ENCODE results near the gene YBX1.

YBX1 gene

DNA sequence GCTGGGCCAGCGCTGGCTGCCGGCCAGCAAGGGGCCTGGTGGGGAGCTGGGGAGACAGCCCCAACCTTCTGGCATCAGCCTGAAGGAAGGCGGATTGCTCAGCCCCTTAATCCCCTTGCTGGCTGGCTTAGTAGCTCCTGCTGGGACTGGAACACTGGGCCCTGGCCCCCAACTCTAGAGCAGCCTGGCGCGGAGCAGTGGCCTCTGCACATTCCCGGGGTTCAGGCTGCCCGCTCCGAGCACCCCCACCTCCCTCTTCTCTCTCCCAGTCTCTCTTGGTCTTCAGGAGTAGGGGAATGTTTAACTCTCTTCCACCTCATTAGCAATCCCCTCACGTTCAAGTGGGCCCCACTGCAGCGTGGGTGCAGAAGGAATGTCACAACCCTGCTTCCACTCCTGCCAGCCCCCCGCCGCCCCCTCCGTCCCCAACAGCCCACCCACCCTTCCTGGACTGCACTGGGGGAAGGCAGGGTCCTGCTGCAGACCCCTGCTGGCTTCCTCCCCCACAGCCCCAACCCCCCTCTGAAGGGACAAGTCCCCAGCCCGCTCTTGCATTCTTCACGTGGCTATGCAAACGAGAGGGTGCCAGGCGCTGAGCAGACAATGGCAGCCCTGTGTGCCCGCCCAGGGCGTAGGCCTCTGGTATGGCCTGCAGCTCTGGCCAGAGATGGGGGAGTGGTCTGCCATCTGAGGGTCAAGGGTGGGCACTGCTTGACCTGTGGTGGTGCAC, 58.8 kb downstream of the YBX1 start:
- peaks cover 7% of the 10 kb centered on the region for H3K36me3 ChIP-seq (ENCODE audit: insufficient read depth, low read length)
- no peaks in the 10 kb centered on the region for H3K9me3 ChIP-seq (ENCODE audit: low read length)
- H3K4me3 ChIP-seq (ENCODE audit: low read length) = no peak overlapping the region
- H2AFZ ChIP-seq (ENCODE audit: low read depth, low read length) = no peak overlapping the region
- H3K27me3 ChIP-seq (ENCODE audit: insufficient read depth, low read length) = no peaks in the 10 kb centered on the region
- peaks cover 15% of the 10 kb centered on the region for H3K4me1 ChIP-seq (ENCODE audit: insufficient read depth, low read length)

DNA sequence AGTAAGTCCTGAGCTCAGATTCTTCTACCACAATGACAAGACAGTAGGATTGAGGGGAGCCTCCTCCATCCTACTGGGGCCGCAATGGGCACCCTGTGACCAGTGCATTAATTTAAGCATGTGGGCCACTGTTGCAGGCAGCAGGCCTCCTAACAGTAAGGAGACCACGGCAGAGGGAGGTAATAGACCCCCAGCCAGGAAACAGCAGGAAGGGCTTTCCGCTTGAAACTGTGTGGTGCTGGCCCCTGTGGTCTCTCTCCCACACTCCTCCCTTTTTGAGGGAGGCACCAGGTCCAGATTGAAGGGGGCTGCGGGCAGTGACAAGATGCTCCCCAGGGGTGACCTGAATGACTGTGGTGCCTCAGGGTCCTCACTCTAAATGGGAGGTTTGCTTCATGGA, 59.5 kb downstream of the YBX1 start:
- peaks cover 14% of the 10 kb centered on the region for H3K36me3 ChIP-seq (ENCODE audit: insufficient read depth, low read length)
- H2AFZ ChIP-seq (ENCODE audit: low read depth, low read length) = no peak overlapping the region
- H3K9me3 ChIP-seq (ENCODE audit: low read length) = no peaks in the 10 kb centered on the region
- H3K4me3 ChIP-seq (ENCODE audit: low read length) = no peak overlapping the region
- H3K27me3 ChIP-seq (ENCODE audit: insufficient read depth, low read length) = no peaks in the 10 kb centered on the region
- H3K4me1 ChIP-seq (ENCODE audit: insufficient read depth, low read length) = peaks cover 15% of the 10 kb centered on the region

DNA sequence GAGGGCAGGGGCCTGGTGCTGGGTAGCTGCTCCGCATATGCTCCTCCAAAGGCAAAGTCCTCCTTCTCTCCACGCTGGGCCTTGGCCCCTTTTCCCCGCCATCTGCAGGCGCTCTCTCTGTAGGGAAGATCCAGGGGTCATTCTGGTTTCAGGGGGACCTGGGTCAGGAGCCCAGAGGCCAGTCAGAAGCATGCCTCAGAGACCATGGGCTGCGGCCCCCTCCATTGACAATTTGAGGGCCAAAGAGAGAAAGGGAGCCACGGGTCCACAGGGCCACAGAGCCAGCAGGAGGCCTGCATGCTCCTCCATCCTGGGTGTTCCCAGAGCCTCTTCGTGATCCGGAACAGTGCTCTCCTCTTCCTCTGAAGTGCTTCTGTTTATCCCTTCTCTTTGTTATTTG, 59.9 kb downstream of the YBX1 start:
- Histone ChIP-seq H2AFZ (ENCODE audit: low read depth, low read length) (no peak overlapping the region), H3K9me3 (ENCODE audit: low read length) (no peaks in the 10 kb centered on the region), H3K4me3 (ENCODE audit: low read length) (no peak overlapping the region), H3K27me3 (ENCODE audit: insufficient read depth, low read length) (no peaks in the 10 kb centered on the region), H3K4me1 (ENCODE audit: insufficient read depth, low read length) (peaks cover 15% of the 10 kb centered on the region), H3K36me3 (ENCODE audit: insufficient read depth, low read length) (peaks cover 18% of the 10 kb centered on the region)

DNA sequence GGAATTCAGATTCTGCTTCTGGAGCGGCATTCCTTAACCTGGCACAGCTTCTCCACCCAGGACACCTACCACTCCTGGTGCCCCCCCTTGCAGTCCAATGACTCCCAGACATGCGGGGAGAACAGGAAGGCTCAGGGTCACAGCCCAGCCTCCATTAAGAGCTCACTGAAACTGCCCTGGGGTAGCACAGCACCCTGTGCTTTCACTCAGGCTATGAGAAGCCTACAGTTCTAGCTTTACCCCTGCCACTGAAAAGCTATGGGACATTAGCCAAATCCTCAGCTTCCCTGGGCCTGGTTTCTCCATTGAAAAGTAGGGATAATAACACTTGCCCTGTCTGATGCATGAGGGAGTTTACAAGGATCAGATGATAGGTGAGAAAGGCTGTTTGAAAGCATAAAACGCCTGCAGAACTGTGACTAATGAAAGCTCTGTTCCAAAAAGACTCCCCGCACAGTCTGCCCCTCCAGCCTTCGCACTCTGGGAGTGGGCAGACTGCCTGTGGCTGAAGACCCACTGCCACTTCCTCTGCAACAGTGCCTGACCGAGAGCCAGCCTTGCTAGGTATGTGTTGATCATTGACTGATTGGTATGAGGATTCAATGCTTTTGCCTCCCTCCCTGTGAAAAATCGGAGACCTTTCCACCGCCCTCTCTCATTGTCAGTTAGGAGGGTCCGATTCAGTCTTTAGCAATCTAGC, 60.5 kb downstream of the YBX1 start:
- Histone ChIP-seq H3K9me3 (ENCODE audit: low read length) (no peaks in the 10 kb centered on the region), H2AFZ (ENCODE audit: low read depth, low read length) (no peak overlapping the region), H3K27me3 (ENCODE audit: insufficient read depth, low read length) (no peaks in the 10 kb centered on the region), H3K4me3 (ENCODE audit: low read length) (no peak overlapping the region), H3K36me3 (ENCODE audit: insufficient read depth, low read length) (peaks cover 24% of the 10 kb centered on the region), H3K4me1 (ENCODE audit: insufficient read depth, low read length) (peaks cover 15% of the 10 kb centered on the region)

DNA sequence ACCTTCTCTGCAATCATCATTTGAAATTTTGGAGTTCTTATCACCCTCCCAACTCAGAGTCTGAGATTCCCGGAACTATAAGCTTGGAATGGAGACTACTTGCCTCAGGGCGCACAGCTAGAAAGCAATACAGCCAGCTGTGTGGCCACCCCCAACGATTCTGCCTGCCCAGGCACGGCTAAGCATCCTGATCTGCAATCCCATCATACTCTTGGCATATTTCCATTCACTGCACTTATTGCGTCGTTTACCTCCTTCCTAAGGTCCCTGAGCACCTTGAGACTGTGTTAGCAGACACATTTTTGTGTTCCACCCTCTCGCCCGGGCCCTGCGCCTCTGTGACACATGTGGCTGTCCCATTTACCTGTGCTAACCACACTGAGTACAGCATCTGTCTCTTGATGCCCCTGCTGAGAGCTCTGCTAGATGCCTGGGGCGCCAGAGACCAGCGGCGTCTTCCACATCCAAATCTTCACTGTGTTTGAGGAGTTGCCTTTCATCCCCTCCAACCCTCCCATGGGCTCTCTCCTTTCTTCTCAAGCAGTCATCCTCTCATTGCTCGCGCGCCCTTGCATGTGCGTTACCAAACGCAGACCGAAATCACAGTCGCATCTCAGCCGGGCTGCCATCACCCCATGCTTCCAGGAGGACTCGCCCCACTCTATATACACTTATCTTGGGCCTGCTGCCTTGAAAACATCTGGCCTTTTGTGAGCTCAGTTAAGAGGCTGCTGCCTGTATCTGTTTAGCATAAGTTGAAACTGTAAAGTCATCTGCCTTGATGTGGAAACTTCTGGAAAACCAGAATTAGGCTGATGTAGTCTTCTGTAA, 61.3 kb downstream of the YBX1 start:
- H3K36me3 ChIP-seq (ENCODE audit: insufficient read depth, low read length) = peaks cover 32% of the 10 kb centered on the region
- H2AFZ ChIP-seq (ENCODE audit: low read depth, low read length) = no peak overlapping the region
- peaks cover 15% of the 10 kb centered on the region for H3K4me1 ChIP-seq (ENCODE audit: insufficient read depth, low read length)

DNA sequence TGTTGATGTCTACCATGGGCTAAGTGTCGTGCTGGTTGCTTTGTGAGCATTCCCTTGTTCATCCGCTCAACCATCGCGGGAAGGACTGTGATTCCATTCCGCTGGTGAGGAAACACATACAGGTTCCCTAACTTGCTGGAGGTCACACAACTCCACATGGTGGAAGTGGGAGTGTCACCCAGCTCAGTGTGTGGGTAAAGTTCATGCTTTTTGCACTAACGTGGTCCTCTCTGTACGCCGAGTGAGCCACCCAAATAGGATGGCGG, 61.9 kb downstream of the YBX1 start:
- no peak overlapping the region for H2AFZ ChIP-seq (ENCODE audit: low read depth, low read length)
- H3K9me3 ChIP-seq (ENCODE audit: low read length) = no peaks in the 10 kb centered on the region
- peaks cover 15% of the 10 kb centered on the region for H3K4me1 ChIP-seq (ENCODE audit: insufficient read depth, low read length)
- H3K36me3 ChIP-seq (ENCODE audit: insufficient read depth, low read length) = peaks cover 38% of the 10 kb centered on the region
- H3K4me3 ChIP-seq (ENCODE audit: low read length) = no peak overlapping the region
- no peaks in the 10 kb centered on the region for H3K27me3 ChIP-seq (ENCODE audit: insufficient read depth, low read length)

More for the DNA sequence above, 61.3 kb downstream of the YBX1 start:
- H3K27me3 ChIP-seq (ENCODE audit: insufficient read depth, low read length) = no peaks in the 10 kb centered on the region
- no peaks in the 10 kb centered on the region for H3K9me3 ChIP-seq (ENCODE audit: low read length)
- H3K4me3 ChIP-seq (ENCODE audit: low read length) = no peak overlapping the region

DNA sequence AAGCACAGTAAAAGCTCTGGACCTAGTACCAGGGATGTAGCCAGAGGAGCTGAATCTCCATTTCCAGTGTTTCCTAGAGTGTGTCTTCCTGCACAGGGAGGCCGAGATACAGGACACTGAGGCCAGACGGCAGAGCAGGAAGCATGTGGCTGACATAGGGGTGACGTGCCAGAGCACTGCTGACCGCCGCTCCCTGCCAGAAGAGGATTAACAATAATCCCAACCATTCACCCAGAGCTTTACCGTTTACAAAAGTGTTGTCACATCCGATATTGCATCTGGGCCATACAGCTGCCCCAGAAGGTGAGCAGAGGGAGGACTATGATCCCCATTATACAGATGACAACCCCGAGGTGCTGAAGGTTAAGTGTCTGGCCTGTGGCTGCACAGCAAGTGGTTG, 63.6 kb downstream of the YBX1 start:
- Histone ChIP-seq H2AFZ (ENCODE audit: low read depth, low read length) (no peak overlapping the region), H3K4me3 (ENCODE audit: low read length) (no peak overlapping the region), H3K4me1 (ENCODE audit: insufficient read depth, low read length) (peaks cover 2% of the 10 kb centered on the region), H3K9me3 (ENCODE audit: low read length) (peaks cover 4% of the 10 kb centered on the region), H3K36me3 (ENCODE audit: insufficient read depth, low read length) (peaks cover 50% of the 10 kb centered on the region), H3K27me3 (ENCODE audit: insufficient read depth, low read length) (no peaks in the 10 kb centered on the region)

DNA sequence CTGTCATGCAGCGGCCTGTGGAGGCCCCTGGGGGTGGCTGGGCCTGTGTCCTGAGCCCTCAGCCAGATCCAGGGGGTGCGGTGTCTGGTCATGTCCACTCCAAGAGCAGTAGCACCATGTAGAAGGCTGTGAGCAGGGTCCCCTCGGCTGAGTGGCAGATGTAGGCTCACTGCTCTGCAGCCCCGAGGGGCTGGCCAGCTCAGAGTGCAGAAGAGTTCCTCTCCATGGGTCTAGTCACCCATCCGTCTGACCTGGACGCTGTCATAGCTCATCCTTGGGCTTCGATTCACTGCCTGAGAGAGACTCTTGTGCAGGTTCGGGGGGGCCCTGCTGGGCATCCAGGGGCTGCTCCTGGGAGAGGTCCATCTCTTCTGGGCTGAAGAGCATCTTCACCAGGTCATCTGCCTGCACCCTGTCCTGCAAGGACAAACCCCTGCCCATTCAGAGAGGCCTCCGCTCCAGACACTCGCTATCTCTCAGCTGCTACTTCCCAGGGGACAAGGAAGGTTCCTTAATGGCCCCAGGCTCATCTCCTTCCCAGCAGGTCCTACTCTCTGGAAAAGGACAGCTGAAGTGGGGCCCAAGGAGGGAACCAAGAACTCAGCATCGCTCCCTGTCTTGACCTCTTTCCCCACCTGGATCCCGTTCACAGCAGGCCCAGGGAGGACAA, 64.4 kb downstream of the YBX1 start:
- H2AFZ ChIP-seq (ENCODE audit: low read depth, low read length) = no peak overlapping the region
- H3K4me3 ChIP-seq (ENCODE audit: low read length) = no peak overlapping the region
- no peaks in the 10 kb centered on the region for H3K27me3 ChIP-seq (ENCODE audit: insufficient read depth, low read length)
- no peaks in the 10 kb centered on the region for H3K4me1 ChIP-seq (ENCODE audit: insufficient read depth, low read length)
- H3K36me3 ChIP-seq (ENCODE audit: insufficient read depth, low read length) = peaks cover 51% of the 10 kb centered on the region
- peaks cover 5% of the 10 kb centered on the region for H3K9me3 ChIP-seq (ENCODE audit: low read length)

DNA sequence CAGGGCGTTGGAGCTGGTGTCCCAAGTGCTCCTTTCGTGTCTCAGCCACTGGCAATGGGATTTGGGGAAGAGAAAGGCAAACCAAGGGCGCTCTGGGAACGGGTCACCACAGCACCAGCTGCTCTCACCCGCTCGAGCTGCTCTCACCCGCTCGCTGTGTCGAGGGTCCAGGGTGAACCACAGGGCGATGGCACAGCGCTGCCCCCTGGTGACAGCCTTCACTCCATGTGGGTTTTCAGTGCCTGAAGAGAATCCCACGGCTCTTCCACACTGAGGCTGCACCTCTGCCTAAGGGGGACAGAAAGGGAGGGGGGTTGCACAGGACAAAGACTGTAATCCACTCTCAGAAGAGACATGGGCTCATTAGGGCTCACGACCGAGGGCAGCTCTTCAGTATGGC, 64.9 kb downstream of the YBX1 start:
- Histone ChIP-seq H3K9me3 (ENCODE audit: low read length) (peaks cover 10% of the 10 kb centered on the region), H3K4me3 (ENCODE audit: low read length) (no peak overlapping the region), H3K27me3 (ENCODE audit: insufficient read depth, low read length) (no peaks in the 10 kb centered on the region), H3K4me1 (ENCODE audit: insufficient read depth, low read length) (no peaks in the 10 kb centered on the region), H2AFZ (ENCODE audit: low read depth, low read length) (no peak overlapping the region), H3K36me3 (ENCODE audit: insufficient read depth, low read length) (peaks cover 56% of the 10 kb centered on the region)

DNA sequence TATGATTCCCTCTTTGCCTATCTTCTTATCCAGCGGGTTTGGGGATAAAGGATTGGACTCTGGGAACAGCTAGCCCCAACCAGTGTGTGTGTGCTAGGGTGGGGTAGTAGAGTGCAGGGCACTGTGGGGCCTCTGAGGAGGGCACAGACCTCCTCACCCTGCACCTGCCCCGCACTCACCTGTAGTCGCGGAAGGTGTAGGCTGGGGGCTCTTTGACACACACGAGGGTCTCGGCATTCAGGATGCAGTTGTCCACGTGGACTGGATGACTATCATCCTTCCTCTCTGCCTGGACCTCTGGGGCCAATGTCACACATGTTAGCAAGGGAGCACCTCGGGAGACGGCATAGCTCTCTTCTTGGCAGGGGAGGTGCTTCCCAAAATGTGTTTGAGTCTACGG, 65.8 kb downstream of the YBX1 start:
- Histone ChIP-seq H3K27me3 (ENCODE audit: insufficient read depth, low read length) (no peaks in the 10 kb centered on the region), H3K9me3 (ENCODE audit: low read length) (peaks cover 12% of the 10 kb centered on the region), H3K4me1 (ENCODE audit: insufficient read depth, low read length) (no peaks in the 10 kb centered on the region), H3K4me3 (ENCODE audit: low read length) (no peak overlapping the region), H3K36me3 (ENCODE audit: insufficient read depth, low read length) (peaks cover 65% of the 10 kb centered on the region), H2AFZ (ENCODE audit: low read depth, low read length) (no peak overlapping the region)

DNA sequence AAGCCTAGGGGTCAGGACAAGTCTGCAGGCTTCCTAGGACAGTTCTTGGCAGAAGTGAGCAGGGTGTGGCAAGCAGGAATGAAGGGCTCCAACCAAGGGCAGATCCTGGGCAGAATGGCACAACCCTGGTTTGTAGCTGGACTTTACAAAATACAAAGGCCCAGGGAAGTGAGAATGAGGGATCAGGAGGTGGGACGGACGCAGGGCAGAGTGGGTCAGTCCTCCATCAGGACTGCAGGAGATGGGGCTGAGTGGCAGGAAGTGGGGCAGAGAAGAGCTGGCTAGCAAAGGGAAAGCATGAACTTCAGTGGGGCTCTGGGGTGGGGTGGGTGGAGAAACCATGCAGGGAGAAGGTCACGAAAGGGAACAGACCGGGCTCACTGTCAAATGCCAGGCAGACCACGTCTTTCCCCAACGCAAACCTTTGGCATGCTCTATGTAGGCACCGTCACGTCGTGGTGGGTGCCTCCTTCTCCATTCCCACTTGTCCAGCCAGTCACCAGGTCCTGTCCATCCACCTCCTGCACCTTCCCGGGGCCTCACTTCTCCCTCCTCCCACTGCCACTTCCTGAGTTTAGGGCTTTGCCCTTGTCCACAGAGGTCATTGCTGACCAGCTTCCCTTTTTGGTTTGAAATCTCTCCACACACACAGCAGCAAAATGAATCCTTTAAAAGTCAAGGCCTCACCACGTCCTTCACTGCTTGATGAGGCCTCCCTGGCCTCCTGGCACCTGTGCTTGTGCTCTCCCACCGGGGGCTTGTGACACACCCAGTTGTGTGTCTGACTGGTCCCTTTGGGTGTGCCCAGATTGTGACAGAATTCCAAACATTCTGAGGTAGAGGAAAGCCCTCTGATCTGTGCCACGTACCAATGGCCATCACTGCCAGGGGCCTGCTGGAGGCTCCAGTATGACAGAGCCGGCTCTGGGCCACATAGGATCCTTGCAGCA, 66.5 kb downstream of the YBX1 start:
- Histone ChIP-seq H3K4me3 (ENCODE audit: low read length) (no peak overlapping the region), H2AFZ (ENCODE audit: low read depth, low read length) (no peak overlapping the region), H3K36me3 (ENCODE audit: insufficient read depth, low read length) (peaks cover 70% of the 10 kb centered on the region), H3K4me1 (ENCODE audit: insufficient read depth, low read length) (no peaks in the 10 kb centered on the region), H3K27me3 (ENCODE audit: insufficient read depth, low read length) (no peaks in the 10 kb centered on the region), H3K9me3 (ENCODE audit: low read length) (peaks cover 12% of the 10 kb centered on the region)

DNA sequence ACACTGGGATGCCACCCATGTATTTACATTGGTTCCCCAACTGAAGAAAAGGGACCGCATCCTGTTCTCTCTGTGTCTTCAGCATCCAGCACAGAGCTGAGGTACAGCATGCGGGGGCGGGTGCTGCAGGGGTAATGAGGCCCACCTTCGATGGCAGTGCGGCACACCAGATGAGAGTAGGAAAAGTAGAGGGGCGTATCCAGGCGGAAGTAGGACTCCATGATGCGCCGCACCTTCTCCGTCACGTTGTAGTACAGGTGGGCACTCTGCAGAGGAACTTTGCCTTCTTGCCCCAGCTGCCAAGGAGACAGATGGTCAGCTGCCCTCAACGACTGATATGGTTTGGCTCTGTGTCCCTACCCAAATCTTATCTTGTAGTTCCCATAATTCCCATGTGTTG, 67.8 kb downstream of the YBX1 start:
- H2AFZ ChIP-seq (ENCODE audit: low read depth, low read length) = no peak overlapping the region
- peaks cover 12% of the 10 kb centered on the region for H3K9me3 ChIP-seq (ENCODE audit: low read length)
- no peaks in the 10 kb centered on the region for H3K4me1 ChIP-seq (ENCODE audit: insufficient read depth, low read length)
- peaks cover 83% of the 10 kb centered on the region for H3K36me3 ChIP-seq (ENCODE audit: insufficient read depth, low read length)
- H3K27me3 ChIP-seq (ENCODE audit: insufficient read depth, low read length) = no peaks in the 10 kb centered on the region
- no peak overlapping the region for H3K4me3 ChIP-seq (ENCODE audit: low read length)

Data from neuron (in vitro differentiated cells).